ENCODE data around the gene ANAPC5.
A peak's percentile ranks its signal among the peaks of the same experiment; 100 is the strongest.
"Not testable (repeated sequence)": the region's sequence is repeated elsewhere in the genome, so short reads cannot be mapped to it uniquely, and the experiment has no call there.

Gene ANAPC5

DNA sequence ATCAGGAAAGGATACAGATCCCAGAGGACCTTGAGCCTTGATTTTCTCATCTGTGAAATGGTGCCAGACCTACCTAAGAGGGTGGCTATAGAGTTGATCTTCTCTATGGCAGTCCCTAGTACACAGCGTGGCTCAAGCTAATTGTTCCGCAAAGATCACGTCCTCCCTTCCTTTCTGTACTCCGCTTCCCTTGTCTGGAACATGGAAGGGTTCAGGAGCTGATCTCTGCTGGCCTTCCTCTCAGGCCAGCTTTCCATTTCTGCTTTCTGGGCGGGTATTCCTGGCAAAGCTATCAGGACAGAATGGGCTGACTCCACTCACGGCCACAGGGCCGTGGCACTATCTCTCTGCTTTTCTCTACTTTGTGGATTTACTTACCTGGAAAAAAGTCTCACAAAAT is 62.2 kb downstream of the ANAPC5 start:
- no peak for DNase-seq
- in situ Hi-C loops (cut with MboI; ENCODE audit: low pct_unique_long_range_greater_than_20kb, low sequenced_read_pairs), result no loop called here

DNA sequence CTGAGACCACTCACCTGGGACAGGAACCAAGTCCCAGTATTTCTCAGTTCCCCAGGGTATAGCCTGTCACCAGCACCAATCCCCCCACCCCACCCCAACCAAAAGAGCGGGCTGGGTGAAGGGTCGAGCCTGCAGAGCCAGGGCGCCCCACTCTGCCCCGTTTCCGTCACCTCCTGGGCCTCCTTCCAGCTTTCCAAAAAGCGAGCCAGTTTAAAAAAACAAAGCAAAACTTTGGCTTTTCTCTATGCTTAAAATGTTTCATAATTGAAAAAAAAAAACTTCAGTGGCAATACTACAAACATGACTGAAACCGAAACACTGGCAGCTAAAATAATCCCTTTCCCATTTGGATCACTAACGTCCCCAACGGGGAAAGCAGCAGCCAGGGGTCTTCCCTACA is 63.2 kb downstream of the ANAPC5 start:
- DNase-seq, result no peak
- in situ Hi-C loops (cut with MboI; ENCODE audit: low pct_unique_long_range_greater_than_20kb, low sequenced_read_pairs), result no loop called here

DNA sequence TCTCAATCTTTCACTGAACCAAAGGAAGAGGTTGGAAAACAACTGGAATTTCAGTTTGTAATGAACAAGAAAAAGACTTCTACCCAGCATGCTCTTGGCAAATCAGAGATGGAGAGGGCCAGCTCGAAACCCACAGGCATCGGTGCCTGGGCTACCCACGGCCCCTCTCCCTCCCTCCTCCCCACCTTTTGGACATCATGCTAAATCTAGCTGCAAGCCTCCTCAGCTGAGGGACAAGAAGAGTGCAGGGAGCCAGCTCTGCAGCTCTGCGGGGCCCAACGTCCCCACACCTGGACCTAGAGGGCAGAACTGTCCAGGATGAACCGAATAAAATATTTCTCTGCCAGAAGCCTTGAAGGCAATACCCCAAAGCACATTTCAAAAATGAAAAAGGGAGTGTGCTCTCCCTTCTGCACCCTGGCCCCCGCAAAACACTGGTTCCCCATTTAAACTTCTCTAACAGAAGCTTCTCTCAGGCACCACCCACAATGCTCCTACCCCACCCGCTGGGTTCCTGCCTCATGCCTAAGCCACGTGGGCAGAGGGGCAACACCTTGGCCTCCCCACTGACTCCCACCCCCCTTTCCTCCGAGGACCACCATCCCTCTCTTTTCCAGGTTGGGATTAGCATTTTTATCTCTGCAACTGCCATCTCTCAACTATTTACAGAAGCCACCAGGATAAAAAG is 63.9 kb downstream of the ANAPC5 start:
- peak; percentile 26 for DNase-seq
- in situ Hi-C loops (cut with MboI; ENCODE audit: low pct_unique_long_range_greater_than_20kb, low sequenced_read_pairs), result no loop called here

GRCh38 chr12:121287267-121287954 is 64.8 kb downstream of the ANAPC5 start:
- no peak for DNase-seq
- in situ Hi-C loops (cut with MboI; ENCODE audit: low pct_unique_long_range_greater_than_20kb, low sequenced_read_pairs), result no loop called here

DNA sequence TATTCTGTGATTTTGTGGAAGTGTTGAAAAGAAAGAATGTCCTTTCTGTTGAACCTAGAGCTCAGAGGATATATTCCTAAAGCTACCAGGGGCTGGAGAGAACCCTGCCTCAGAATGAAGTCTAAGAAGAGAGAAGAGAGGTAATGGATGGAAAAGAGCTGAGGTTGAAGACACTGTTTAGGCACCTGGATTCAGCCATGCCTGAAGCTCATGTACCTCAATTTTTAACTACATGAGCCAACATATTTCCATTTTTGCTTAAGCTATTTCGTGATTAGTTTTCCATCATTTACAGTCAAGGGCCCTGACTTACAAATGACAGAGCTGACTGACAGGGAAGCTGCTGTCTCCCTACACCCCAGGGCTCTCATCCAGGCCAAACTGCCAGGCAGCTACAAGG is 66.4 kb downstream of the ANAPC5 start:
- no peak for DNase-seq
- in situ Hi-C loops (cut with MboI; ENCODE audit: low pct_unique_long_range_greater_than_20kb, low sequenced_read_pairs), result no loop called here

DNA sequence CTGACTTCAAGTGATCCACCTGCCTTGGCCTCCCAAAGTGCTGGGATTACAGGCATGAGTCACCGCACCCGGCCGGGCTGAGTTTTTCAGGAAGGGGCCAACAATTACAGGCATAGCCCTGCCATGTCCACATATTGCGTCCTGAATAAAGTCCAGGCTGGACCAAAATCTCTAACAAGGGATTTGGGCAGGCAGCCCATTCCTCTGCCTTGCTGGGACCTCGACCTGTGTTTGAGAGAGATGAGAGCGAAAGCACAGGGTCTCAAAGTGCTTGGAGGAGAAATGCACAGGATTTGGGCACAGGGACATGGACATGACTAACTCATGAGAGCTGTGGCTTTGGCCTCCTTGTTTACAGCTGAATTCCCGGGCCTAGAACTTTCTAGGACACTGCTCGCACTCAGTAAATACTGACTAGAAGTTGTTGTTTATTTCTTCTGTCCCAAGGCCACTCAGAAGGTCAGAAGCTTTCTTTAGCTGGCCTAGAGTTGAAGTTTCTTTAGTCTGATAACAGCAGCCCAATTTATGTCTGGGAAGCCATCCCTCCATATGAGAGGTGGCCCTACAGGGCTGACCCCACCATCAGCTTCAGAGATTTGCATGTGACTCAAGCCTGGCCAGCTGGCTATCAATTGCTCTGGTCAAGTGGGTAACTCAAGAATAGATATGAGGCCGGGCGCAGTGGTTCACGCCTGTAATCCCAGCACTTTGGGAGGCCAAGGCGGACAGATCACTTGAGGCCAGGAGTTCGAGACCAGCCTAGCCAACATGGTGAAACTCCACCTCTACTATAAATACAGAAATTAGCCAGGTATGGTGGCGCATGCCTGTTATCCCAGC is 67.4 kb downstream of the ANAPC5 start:
- in situ Hi-C loops (cut with MboI; ENCODE audit: low pct_unique_long_range_greater_than_20kb, low sequenced_read_pairs), result no loop called here
- DNase-seq, result no peak

GRCh38 chr12:121283841-121284240 is 68.4 kb downstream of the ANAPC5 start:
- in situ Hi-C loops (cut with MboI; ENCODE audit: low pct_unique_long_range_greater_than_20kb, low sequenced_read_pairs), result no loop called here
- DNase-seq, result no peak

DNA sequence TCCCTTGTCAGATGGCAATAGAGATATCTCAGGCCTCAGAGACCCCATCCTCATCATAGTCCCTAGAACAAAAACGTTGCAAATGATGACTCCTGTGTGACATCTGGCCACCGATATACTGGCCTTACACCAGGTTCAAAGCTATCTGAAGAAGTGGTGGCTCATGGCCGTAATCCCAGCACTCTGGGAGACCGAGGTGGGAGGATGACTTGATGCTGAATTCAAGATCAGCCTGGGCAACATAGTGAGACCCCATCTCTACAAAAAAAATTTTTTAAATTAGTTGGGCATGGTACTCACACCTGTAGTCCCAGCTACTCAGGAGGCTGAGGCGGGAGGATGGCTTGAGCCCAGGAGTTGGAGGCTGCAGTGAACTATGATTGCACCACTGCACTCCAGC is 68.8 kb downstream of the ANAPC5 start:
- no peak for DNase-seq
- in situ Hi-C loops (cut with MboI; ENCODE audit: low pct_unique_long_range_greater_than_20kb, low sequenced_read_pairs), result no loop called here

- in situ Hi-C loops (cut with MboI; ENCODE audit: low pct_unique_long_range_greater_than_20kb, low sequenced_read_pairs), result not testable (repeated sequence)
Measured at GRCh38 chr12:121282910-121283309, 69.3 kb downstream of the ANAPC5 start.

GRCh38 chr12:121282072-121282742 is 70.0 kb downstream of the ANAPC5 start:
- no peak for DNase-seq
- in situ Hi-C loops (cut with MboI; ENCODE audit: low pct_unique_long_range_greater_than_20kb, low sequenced_read_pairs), result no loop called here

More at GRCh38 chr12:121282910-121283309, 69.3 kb downstream of the ANAPC5 start:
- not testable (repeated sequence) for DNase-seq

GRCh38 chr12:121281116-121281515 is 71.1 kb downstream of the ANAPC5 start:
- DNase-seq; in situ Hi-C loops (cut with MboI; ENCODE audit: low pct_unique_long_range_greater_than_20kb, low sequenced_read_pairs): not testable (repeated sequence)

GRCh38 chr12:121280531-121280930 is 71.7 kb downstream of the ANAPC5 start:
- in situ Hi-C loops (cut with MboI; ENCODE audit: low pct_unique_long_range_greater_than_20kb, low sequenced_read_pairs), result not testable (repeated sequence)

GRCh38 chr12:121279507-121279915 is 72.7 kb downstream of the ANAPC5 start:
- DNase-seq, result no peak
- in situ Hi-C loops (cut with MboI; ENCODE audit: low pct_unique_long_range_greater_than_20kb, low sequenced_read_pairs), result no loop called here

More at GRCh38 chr12:121280531-121280930, 71.7 kb downstream of the ANAPC5 start:
- DNase-seq, result not testable (repeated sequence)

DNA sequence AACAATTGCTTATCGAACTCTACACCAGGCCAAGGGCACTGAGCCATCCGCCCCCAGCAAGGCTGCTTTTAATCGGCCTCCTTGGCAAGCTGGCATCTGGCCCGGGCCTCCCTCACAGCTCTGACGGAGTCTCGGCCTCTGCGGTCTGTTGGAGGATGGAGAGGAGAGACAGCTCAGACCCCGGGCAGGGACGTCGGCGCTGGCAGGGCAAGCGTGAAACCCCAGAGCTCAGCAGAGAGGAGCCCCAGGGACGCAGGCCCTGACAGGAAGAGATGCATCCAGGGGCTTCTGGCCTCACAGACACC is 73.2 kb downstream of the ANAPC5 start:
- in situ Hi-C loops (cut with MboI; ENCODE audit: low pct_unique_long_range_greater_than_20kb, low sequenced_read_pairs), result no loop called here
- no peak for DNase-seq

- in situ Hi-C loops (cut with MboI; ENCODE audit: low pct_unique_long_range_greater_than_20kb, low sequenced_read_pairs), result no loop called here
- DNase-seq, result no peak
Measured at GRCh38 chr12:121278169-121279070, 73.8 kb downstream of the ANAPC5 start.

- DNase-seq, result no peak
- in situ Hi-C loops (cut with MboI; ENCODE audit: low pct_unique_long_range_greater_than_20kb, low sequenced_read_pairs), result no loop called here
Measured at GRCh38 chr12:121277374-121277759, 74.8 kb downstream of the ANAPC5 start.

DNA sequence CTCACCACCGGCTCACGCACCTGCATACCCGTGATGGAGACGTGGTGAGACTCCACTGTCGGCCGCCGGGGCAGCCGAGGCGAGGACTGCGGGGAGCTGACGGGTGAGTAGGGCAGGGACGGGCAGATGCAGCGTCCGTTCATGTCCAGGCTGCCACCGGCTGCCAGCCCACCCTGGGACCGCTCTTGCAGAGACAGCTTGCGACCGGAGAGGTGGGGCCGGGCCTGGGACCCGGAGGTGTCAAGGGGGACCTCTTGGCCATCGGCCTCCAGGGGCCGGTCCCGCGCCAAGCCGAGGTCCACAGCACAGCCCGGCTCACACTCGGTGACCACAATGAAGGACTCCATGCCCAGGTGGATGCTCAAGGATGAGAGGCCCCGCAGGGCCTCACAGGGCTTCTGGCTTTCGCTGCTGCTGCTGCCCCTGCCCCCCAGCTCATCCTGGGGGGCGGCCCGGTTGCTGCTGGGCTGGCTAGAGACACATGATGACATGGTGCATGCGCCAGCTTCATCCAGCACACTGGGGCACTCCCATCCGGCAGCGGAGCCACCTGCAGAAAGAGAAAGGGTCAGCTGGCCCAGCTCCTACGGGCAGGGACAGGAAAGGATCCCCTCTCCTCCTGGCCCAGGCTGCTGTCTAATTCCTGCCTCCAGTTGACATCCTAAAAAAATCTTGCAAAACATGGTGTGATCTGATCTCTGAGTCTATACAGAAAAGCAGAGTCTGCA is 78.0 kb downstream of the ANAPC5 start:
- in situ Hi-C loops (cut with MboI; ENCODE audit: low pct_unique_long_range_greater_than_20kb, low sequenced_read_pairs), result no loop called here
- DNase-seq, result no peak

DNA sequence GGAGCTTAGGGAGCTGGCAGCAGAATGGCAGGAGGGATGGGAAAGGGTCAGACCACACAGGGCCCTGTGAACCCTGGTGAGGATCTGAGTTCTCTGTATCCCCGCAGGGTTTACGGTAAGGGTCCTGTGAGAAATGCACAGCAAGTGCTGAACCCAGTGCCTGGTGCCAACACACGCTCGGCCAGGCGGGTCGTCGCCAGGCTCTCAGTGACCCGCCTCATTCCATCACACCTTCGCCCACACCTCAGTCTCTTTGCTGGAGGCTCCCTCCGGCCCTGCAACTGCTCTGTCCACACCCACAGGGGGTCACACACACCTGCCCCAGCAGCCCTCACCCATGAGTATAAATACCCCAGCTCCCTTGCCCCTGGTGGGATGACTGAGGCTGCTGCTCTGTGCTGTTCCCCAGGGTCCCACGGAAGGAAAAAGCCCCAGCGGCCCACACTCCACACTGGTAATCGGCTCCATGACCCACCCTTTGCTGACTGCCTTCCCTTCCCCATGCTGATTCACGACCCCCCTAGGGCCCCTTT is 78.8 kb downstream of the ANAPC5 start:
- in situ Hi-C loops (cut with MboI; ENCODE audit: low pct_unique_long_range_greater_than_20kb, low sequenced_read_pairs), result no loop called here
- no peak for DNase-seq

All from KBM-7 (cell line).